GM18499 (cell line): Measurements from ENCODE around the gene DNAI1.

Experiments used
- ATAC-seq: cut with Tn5 transposase; IDR thresholded peaks from one replicate; pipeline ENCODE4 v1.9.1; 2021; ENCODE audit warnings: moderate number of reproducible peaks; ENCODE audit not compliant: insufficient read depth, unreplicated experiment

Gene DNAI1

DNA sequence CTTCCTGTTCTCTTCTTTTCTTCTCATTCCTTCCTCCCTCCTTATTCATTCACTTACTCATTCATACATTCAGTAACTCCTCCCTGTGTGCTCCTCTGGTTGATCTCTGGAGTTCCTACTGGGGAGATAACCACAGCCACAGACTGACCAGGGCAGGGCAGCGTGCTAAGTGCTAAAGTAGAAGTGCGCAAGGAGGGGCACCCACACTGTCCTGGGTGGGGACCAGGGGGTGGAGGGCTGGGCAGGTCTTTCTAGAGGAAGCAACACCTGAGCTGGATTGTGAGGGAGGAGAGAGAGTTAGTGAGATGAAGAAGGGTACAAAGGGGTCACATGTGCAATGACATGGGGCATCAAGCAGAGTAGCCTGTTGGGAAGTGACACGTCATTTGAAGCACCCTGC, 50.3 kb downstream of the DNAI1 start:
- no peak for ATAC-seq

- ATAC-seq = no peak
Observed at GRCh38 chr9:34510497-34511468, 52.2 kb downstream of the DNAI1 start.

DNA sequence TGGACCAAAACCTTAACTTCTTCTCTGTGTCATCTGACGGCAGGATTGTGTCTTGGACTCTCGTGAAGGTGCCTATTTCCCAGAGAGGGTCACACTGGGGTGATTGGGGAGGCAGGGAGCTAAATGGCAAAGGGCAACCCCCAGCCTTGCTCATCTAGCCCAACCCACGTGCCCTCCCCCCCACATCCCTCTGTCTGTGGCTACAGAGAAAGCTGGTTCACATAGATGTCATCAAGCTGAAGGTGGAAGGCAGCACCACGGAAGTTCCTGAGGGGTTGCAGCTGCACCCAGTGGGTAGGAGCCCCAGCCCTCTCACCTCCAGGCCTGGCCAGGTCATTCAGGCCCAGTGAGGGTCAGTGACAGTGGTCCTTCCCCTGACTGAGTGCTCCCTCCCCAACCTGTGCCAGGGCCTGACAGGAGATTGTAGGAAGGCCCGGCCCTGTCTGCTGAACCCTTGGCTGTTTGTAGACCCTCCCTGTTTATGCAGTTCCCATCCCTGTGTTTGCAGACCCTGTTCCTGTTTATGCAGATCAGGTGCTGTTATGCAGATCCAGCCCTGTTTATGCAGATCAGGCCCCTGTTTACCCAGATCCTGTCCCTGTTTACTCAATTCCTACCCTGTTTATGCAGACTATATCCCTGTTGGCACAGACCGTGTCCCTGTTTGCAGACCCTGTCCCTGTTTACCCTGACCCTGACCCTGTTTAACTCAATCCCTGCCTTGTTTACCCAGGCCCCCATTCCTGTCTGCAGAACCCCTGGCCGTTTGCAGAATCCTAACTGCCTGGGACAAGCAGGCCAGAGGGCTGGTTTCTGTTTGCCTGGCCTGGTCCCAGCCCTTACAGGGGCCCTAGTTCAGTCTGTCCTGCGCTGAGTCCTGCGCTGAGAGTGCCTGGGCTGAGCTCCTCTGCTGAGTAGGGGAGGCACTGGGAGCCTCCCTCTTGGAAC, 53.8 kb downstream of the DNAI1 start:
- no peak for ATAC-seq

DNA sequence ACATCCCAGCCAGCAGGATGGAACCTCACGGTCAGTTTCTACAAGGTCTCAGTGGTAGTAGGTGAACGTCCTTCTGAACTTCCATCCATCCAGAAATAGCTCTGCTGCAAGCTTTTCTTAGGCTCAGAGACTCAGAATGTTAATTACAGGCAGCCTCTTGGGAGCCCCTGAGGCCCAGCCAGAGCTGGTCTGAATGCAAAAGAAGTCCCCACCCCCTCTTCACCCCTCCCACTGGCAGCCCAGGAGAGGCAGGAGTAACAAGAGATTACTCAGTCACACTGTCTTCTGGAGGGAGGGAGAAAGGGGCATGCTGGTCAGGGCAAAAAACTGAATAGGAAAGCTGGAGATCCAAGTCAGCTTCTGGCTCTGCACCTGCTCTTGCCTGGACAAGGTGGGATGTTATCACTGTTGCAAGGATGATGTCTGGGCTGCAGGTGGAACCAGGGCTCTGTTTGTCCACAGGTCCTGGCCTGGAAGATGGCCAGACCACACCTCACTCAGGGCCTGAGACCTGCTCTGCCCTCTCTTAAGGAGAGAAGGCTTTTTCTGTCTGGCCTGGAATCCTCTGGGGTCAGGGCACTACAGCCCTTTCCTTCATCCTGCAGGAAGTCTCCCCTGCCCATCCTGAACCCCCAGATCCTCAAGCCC, 55.1 kb downstream of the DNAI1 start:
- no peak for ATAC-seq

GRCh38 chr9:34514401-34514800, 55.8 kb downstream of the DNAI1 start:
- ATAC-seq = no peak

- no peak for ATAC-seq
Observed at GRCh38 chr9:34514816-34515215, 56.2 kb downstream of the DNAI1 start.

DNA sequence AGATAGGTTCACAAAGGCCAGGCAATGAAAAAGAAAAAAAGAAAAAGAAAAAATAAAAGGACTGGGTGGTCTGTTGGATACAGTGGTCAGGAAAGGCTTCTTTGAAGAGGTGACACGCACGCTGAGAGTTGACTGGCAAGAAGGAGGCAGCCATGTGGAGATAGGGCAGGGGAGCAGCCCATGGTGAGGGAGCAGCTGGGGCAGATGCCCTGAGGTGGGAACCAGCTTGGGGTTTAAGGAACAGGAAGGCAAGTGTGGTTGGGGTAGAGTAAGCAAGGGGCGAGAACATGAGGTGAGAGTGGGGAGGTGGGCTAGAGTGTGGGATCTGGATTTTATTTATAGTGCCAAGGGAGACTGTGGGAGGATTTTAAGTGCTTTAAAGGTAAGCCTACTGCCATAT, 57.4 kb downstream of the DNAI1 start:
- no peak for ATAC-seq

DNA sequence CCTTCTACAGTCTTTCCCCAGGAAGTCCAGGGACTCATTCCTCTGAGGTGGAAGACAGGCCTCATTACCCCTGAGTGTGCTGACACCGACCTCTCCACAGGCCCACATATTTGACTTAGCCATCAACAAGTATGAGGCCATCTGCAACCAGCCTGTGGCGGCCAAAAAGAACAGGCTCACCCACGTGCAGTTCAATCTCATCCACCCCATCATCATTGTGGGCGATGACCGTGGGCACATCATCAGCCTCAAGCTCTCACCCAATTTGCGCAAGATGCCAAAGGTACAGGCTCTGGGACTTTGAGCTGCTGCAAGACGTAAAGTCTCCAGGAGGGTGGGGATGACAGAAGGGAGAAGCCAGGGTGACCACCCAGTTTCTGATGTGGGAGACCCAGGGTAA, 58.6 kb downstream of the DNAI1 start:
- no peak for ATAC-seq

- no peak for ATAC-seq
Observed at GRCh38 chr9:34518110-34518616, 59.6 kb downstream of the DNAI1 start.

DNA sequence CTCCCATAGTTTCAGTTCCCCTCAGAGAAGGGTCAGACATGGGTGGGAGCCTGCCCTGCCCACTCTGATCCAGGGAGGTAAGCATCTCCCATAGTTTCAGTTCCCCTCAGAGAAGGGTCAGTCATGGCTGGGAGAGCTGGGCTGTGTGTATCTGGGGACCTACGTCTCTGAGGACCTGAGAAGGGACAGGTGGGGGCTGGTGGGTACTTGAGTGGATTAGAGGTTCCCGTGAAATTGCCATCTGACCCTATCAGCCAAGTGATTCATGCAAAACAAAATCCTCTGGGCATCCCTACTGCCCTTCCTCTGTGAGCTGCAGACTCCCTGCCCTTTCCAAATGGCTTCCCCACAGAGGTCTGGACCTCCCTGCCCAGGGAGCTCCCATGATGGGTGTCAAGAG, 60.3 kb downstream of the DNAI1 start:
- ATAC-seq = no peak

DNA sequence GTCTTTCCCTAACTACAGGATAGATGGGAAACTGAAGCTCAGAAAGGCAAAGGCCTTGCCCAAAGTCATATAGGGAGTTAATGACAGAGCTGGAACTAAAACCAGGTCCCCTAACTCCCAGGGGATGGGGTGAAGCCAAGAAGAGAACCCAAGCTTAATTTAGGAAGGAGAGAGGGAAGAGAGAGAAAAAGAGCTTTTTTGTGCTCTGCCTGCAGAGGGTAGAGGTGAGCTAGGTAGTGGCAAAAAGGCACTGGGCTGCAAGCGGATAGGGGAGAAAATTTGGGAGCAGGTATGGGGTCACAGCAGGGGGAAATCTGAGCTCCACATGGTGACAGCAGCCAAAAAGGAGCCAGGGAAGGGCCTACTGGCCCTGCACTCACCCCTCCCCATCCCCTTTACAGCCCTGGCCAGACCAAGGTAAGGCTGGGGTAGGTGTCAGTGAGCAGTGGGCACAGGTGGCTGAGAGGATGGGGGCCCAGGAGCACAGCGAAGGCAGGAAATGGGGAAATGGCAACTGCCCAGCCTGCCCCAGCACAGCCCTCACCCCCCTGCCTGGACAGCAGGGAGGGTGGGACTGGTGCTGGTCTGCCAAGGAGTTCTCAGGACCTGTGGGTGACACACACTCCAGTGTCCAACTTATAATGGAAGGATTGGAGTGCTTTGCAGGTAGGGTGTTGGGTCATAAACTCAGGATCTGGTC, 60.9 kb downstream of the DNAI1 start:
- no peak for ATAC-seq

GRCh38 chr9:34520096-34520495, 61.5 kb downstream of the DNAI1 start:
- ATAC-seq = no peak

- ATAC-seq = no peak
Observed at GRCh38 chr9:34520505-34521385, 62.1 kb downstream of the DNAI1 start.

DNA sequence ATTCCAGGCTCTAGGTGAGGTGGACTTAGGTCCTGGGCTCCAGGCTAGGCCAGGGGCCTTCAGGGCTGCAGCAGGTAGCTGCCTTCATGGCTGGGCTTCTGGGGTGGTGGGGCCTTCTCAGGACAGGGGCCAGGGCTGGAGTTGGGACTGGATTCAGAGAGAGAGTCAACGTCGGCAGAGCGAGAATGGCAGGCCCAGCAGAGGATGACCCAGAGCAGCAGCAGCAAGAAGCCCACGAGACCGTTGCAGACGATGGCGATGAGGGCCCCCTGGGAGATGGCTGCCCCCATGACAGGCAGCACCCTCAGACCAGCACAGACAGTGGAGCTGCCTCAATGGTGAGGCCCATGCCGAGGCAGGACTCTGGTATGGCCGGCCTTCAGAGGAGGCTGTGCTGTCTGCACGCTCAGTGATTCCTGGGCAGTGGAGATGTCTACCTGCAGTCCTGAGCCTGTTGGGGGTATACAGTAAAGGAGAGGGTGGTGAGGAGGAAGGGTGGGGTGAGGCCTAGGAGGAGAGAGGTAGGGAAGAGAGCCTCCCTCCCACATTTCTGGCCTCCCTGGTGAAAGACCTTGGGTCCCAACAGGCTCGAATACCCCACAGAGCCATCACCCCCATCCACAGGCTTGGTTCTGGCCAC, 62.9 kb downstream of the DNAI1 start:
- no peak for ATAC-seq

GRCh38 chr9:34522091-34522887, 63.7 kb downstream of the DNAI1 start:
- no peak for ATAC-seq

GRCh38 chr9:34522971-34523797, 64.6 kb downstream of the DNAI1 start, which contains the start of gene ENHO:
TSS of gene ENHO (minus strand) at chr9:34522990. CDS start at chr9:34521695, 1,295 bp downstream.
- no peak for ATAC-seq

DNA sequence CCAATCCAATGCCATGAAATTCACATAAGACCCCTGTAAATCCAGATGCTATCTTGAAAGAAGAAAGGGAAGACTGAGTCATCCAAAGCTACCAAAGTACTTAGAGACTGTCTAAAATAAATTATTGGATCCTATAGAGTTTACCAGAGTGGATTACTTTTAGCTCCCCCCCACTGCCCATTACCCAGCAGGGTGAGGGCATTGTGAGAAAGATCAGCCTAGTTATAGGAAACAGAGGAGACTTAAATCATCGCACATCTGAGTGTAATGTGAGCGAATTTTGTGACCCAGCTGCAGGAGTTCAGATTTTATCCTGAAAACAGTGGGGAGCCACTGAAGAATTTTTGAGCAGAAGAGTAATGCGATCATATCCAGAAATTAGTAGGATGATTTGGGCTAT, 65.7 kb downstream of the DNAI1 start:
- no peak for ATAC-seq
